AG09319 (cell line): Measurements from ENCODE around the gene IDUA.

Experiments used
- DNase-seq: peaks from one replicate; pipeline ENCODE4 v3.0.0-alpha.2; 2010; ENCODE audit warnings: low read depth; ENCODE audit errors: extremely low read depth
- CTCF ChIP-seq: IDR thresholded peaks from 2 replicates; pipeline ENCODE4 v1.5.1; 2011; ENCODE audit warnings: low read depth, mild to moderate bottlenecking, inconsistent platforms, low read length, moderate library complexity

The IDUA gene

GRCh38 chr4:1043162-1043561 is 56.3 kb downstream of the IDUA start:
- TF ChIP-seq CTCF, result no peak
- no peak for DNase-seq

- DNase-seq, result peak; percentile 96
- no peak for TF ChIP-seq CTCF
Measured at GRCh38 chr4:1043651-1044468, 57.0 kb downstream of the IDUA start.

GRCh38 chr4:1044469-1045192 is 57.8 kb downstream of the IDUA start:
- no peak for DNase-seq
- no peak for TF ChIP-seq CTCF

GRCh38 chr4:1045193-1045594 is 58.4 kb downstream of the IDUA start:
- DNase-seq, result no peak
- TF ChIP-seq CTCF, result no peak

- no peak for TF ChIP-seq CTCF
- DNase-seq, result no peak
Measured at GRCh38 chr4:1045595-1046201, 58.9 kb downstream of the IDUA start.

GRCh38 chr4:1046581-1047011 is 59.8 kb downstream of the IDUA start:
- peak; percentile 45 for DNase-seq

GRCh38 chr4:1047106-1047975 is 60.5 kb downstream of the IDUA start:
- TF ChIP-seq CTCF, result no peak

More at GRCh38 chr4:1047106-1047975, 60.5 kb downstream of the IDUA start:
- DNase-seq, result no peak
